ENCODE measurements around the gene STX1A. TPM values are rescaled to one million over a fixed set of nuclear protein-coding genes. Genes with fewer than 3 reads are reported as not detected.
A peak's percentile ranks its signal among the peaks of the same experiment; 100 is the strongest.

STX1A gene
- total and polyA plus RNA-seq, 12 donors = 0.52 to 28.1 (median 5.2) TPM

DNA sequence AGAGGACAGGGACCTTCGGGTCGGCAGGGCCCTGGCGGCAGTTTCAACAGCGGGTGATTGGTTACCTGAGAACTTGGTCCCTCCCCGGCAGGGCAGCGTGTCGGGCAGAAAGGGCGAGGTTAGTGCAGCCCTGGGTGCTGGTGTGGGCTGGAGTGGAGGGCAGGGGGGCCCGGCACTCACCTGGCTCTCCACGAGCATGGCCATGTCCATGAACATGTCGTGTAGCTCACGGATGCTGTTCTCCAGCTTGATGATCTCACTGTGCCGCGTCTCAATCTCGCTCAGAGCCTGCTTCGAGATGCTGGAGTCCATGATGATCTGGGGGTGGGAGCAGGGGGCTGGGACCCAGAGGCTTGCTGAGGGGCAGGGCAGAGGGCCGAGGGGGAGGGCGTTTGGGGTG, 16.8 kb downstream of the STX1A start:
- Histone ChIP-seq H3K9me3 (replicated peaks in 1 of 3) (no peaks in the 10 kb centered on the region), H3K4me1 (replicated peaks in 1 of 2) (no peaks in the 10 kb centered on the region), H3K4me3 (no peak overlapping the region), H3K27ac (no peak overlapping the region), H3K36me3 (replicated peaks in 1 of 2) (peaks cover 0 to 22% of the 10 kb centered on the region in 2 donors), H3K27me3 (no peaks in the 10 kb centered on the region)
- DNase-seq = no peak
- 92 to 95% (median 94%) methylated on average over 12 to 18 of the region's 18 CpGs for WGBS, 4 donors
- no peak for TF ChIP-seq POLR2A (IDR thresholded peaks at IDR 0.05)
- TF ChIP-seq, protein P1, sequence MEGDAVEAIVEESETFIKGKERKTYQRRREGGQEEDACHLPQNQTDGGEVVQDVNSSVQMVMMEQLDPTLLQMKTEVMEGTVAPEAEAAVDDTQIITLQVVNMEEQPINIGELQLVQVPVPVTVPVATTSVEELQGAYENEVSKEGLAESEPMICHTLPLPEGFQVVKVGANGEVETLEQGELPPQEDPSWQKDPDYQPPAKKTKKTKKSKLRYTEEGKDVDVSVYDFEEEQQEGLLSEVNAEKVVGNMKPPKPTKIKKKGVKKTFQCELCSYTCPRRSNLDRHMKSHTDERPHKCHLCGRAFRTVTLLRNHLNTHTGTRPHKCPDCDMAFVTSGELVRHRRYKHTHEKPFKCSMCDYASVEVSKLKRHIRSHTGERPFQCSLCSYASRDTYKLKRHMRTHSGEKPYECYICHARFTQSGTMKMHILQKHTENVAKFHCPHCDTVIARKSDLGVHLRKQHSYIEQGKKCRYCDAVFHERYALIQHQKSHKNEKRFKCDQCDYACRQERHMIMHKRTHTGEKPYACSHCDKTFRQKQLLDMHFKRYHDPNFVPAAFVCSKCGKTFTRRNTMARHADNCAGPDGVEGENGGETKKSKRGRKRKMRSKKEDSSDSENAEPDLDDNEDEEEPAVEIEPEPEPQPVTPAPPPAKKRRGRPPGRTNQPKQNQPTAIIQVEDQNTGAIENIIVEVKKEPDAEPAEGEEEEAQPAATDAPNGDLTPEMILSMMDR (IDR thresholded peaks at IDR 0.05) = no peak
- intact Hi-C loops (cut with DNase I) = no loop called here

DNA sequence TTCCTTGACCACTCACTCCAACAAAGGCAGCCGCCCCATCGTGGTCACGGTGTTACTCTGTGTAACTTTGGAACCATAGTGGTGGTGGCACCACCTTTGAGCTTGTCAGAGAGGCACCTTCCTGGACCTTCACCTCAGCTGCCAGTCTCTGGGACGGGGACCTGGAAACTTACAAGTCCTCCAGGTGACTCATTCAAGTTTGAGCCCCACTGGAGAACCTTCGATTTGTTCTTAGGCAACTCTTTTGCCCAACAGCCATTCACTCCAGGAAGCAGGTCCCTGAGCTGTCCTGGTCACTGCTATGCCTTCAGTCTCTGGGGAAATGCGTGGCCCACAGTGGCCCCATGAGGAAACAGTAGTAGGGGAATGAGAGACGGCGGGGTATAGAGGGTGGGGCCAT, 17.2 kb downstream of the STX1A start:
- Histone ChIP-seq H3K4me1 (replicated peaks in 1 of 2) (no peaks in the 10 kb centered on the region), H3K4me3 (no peak overlapping the region), H3K36me3 (replicated peaks in 1 of 2) (peaks cover 0 to 26% of the 10 kb centered on the region in 2 donors), H3K9me3 (replicated peaks in 1 of 3) (no peaks in the 10 kb centered on the region), H3K27ac (no peak overlapping the region), H3K27me3 (no peaks in the 10 kb centered on the region)
- no peak for DNase-seq
- TF ChIP-seq, protein P1 (IDR thresholded peaks at IDR 0.05) = no peak
- TF ChIP-seq POLR2A (IDR thresholded peaks at IDR 0.05) = no peak
- WGBS, 4 donors = 86 to 92% (median 87%) methylated on average over 7 to 8 of the region's 8 CpGs
- intact Hi-C loops (cut with DNase I) = no loop called here

- Histone ChIP-seq H3K27ac (no peak overlapping the region), H3K4me3 (no peak overlapping the region), H3K9me3 (replicated peaks in 1 of 3) (no peaks in the 10 kb centered on the region), H3K4me1 (replicated peaks in 1 of 2) (no peaks in the 10 kb centered on the region), H3K36me3 (replicated peaks in 1 of 2) (peaks cover 0 to 28% of the 10 kb centered on the region in 2 donors), H3K27me3 (no peaks in the 10 kb centered on the region)
- WGBS, 4 donors = 62 to 68% (median 65%) methylated on average over 11 to 13 of the region's 13 CpGs
- intact Hi-C loops (cut with DNase I) = no loop called here
- TF ChIP-seq, protein P1 (IDR thresholded peaks at IDR 0.05) = peak; percentile 16 to 63 (median 50)
- no peak for TF ChIP-seq POLR2A (IDR thresholded peaks at IDR 0.05)
- DNase-seq = peak in 6 of 7 donors; percentile 48 to 81 (median 60)
Measured at GRCh38 chr7:73701357-73701995, 18.0 kb downstream of the STX1A start.

- Histone ChIP-seq H3K36me3 (replicated peaks in 1 of 2) (peaks cover 0 to 36% of the 10 kb centered on the region in 2 donors), H3K27me3 (no peaks in the 10 kb centered on the region), H3K27ac (no peak overlapping the region), H3K4me3 (no peak overlapping the region), H3K9me3 (replicated peaks in 1 of 3) (no peaks in the 10 kb centered on the region), H3K4me1 (replicated peaks in 1 of 2) (no peaks in the 10 kb centered on the region)
- DNase-seq = no peak
- no peak for TF ChIP-seq POLR2A (IDR thresholded peaks at IDR 0.05)
- TF ChIP-seq, protein P1 (IDR thresholded peaks at IDR 0.05) = no peak
- whole genome bisulfite sequencing, 4 donors = 87 to 93% (median 90%) methylated on average over 6 to 15 of the region's 15 CpGs
- intact Hi-C loops (cut with DNase I) = no loop called here
Measured at GRCh38 chr7:73700581-73701134, 18.8 kb downstream of the STX1A start.
